Raji (cell line): Measurements from ENCODE around the gene MATN1.

Experiments used
- POLR2A ChIP-seq: IDR thresholded peaks from 2 replicates; pipeline ENCODE4 v1.6.1; 2011; ENCODE audit warnings: low read depth, low read length, control low read depth; ENCODE audit not compliant: insufficient read depth

Gene MATN1

GRCh38 chr1:30733493-30733892 is 10.1 kb upstream of the MATN1 start:
- TF ChIP-seq POLR2A, result no peak

DNA sequence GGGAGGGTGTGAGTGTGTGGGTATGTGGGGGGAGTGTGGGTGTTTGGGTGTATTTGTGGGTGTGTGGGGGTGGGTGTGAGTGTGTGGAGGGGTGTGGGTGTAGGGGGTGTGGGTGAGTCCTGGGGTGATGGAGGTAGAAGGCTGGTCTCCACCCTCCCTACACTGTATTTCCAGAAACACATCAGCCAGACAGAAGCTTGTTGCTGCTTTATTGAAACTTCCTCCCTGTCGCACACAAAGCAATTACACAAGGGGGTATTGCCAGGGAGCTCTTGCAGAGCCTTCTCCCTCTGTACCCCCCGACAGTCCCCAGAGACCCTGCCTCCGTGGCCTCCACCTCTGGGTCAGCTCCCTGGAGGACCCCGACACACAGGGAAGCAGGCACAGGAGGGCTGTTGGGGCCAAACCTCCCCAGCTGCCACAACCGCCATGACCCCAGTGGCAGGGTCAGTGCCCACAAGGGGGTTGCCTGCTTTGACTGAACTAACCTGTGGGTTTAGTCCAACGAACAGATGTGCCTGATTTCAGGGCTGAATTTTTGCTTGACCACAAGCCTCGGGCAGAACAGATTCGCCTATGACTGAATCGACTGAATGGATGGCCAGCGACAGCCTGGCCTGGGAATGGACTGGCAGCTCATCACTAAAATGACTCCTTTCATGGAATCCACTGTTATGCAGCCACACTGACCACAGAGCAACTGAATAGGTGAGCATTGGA is 9.1 kb upstream of the MATN1 start:
- no peak for TF ChIP-seq POLR2A

DNA sequence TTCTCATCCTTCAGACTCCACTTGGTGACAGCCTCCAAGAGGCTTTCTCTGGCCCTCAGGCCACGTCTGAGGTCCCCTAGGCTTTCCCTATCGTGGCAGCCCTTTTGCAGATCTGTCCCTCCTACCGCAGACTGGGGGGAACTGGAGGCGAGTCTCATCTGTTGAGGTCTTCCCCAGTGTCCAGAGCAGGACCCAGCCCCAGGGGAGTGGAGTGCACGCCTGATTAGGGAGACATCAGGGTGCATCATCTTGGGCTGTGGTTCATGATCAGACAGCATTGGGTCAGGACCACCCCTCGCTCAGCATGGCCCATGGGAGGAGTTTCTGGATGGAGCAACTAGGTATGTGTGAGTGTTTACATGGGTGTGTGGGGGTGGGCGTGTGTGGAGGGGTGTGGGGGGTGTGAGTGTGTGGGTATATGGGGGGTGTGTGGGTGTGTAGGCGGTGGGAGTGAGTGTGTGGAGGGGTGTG is 8.5 kb upstream of the MATN1 start:
- TF ChIP-seq POLR2A, result no peak

- no peak for TF ChIP-seq POLR2A
These were observed 7.9 kb upstream of the MATN1 start for GRCh38 chr1:30731109-30731805.

GRCh38 chr1:30730346-30731108 is 7.1 kb upstream of the MATN1 start:
- no peak for TF ChIP-seq POLR2A

GRCh38 chr1:30729901-30730300 is 6.5 kb upstream of the MATN1 start:
- no peak for TF ChIP-seq POLR2A

DNA sequence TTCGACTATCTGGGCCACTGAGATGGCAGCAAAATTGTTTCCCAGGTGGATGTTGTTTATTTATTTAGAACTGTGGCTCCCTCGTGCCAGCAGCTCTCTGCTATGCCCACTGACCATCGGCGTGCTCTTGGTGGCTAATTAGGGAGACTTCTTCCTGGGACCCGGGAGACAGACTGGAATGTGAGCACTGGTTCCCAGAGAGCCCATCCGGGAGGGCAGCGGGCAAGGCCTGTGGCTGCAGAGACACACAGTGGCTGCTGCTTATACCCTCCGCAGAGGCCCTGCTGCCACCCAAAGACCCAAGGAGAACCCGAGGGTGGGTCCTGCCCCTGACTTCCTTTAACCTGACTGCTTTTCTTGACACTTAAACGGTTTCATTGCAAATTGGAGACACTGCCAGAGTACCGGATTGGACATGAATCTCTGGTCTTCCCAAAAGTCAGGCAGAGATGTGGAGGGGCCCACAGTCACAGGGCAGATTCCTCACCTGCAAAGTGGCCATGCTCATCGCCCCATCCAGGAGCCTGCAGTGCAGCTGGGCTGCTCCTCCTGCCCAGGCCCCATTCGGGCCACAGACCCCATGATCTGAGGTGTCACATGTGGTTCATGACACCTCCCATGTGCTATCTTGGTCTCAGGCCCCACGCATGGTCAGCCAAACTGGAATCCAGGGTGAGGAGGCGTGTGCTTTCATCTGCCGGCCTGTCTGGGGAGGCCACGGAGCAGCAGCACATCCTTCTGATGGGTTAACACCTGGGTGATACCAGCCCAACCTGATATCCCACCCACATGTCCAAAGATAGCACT is 5.7 kb upstream of the MATN1 start:
- no peak for TF ChIP-seq POLR2A

DNA sequence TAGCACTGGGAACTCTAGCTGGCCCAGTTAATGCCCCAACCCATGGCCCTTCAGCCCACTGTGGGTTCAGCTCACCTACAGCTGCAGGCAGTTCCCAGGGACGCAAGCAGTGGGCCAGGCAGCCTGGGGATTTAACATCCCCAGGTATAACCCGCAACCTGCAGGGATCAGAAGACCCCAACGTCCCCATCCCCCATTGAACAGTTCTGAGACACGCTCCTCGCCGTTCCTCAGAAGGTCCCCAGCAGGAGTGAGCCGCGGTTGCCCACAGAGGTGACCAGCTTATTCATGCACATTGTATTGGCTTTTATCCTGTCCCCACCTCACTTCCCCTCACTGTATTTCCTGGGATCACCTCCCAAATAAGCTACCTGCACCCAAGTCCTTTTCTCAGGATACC is 5.0 kb upstream of the MATN1 start:
- TF ChIP-seq POLR2A, result no peak

DNA sequence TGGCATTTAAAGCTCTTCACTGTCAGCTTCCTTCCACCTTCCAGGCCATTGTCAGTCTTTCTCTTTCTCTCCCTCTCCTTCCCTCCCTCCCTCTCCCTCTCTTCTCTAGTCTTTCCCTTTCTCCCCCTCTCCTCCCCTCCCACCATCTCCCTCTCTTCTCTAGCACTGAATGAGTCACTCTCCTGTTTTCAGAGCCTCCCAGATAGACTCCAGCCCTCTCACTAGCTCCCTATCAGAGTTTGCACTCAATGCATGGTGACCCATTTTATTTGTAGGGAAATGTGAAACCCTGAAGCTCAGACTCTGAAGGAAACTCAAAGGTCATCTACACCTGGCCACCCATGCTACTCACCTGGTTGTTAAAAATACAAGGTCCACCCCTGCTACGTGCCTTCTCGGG is 4.4 kb upstream of the MATN1 start:
- no peak for TF ChIP-seq POLR2A

GRCh38 chr1:30726773-30727684 is 3.6 kb upstream of the MATN1 start:
- no peak for TF ChIP-seq POLR2A

GRCh38 chr1:30726236-30726635 is 2.9 kb upstream of the MATN1 start:
- no peak for TF ChIP-seq POLR2A

DNA sequence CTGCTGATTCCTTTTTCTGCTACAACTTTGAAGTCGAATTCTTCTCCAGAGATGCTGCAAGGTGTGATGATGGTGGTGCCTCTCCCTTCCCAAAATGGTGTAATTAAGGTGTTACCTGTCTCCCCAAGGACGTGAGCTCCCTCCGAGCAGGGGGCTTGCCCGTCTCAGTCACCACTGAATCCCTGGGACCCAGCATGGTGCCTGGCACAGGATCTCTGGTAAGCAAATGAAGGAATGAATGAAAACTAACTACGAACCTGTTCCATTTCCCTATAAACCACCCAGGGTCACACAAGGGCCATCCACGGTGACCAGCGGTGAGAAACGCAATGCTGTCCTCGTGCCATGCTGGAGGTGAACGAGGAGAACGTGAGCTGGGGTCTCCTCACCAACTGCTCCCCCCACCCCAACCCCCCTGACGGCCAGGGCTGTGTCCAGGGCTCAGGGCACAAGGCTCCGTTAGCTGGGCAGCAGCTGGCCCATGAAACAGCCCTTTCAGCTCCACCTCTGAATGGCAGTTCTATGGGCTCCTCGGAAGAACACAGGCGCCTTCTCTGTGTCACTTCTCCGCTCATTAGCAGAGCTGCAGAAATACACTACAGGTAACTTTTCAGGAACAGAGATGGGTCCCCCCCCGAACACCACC is 2.2 kb upstream of the MATN1 start:
- no peak for TF ChIP-seq POLR2A

DNA sequence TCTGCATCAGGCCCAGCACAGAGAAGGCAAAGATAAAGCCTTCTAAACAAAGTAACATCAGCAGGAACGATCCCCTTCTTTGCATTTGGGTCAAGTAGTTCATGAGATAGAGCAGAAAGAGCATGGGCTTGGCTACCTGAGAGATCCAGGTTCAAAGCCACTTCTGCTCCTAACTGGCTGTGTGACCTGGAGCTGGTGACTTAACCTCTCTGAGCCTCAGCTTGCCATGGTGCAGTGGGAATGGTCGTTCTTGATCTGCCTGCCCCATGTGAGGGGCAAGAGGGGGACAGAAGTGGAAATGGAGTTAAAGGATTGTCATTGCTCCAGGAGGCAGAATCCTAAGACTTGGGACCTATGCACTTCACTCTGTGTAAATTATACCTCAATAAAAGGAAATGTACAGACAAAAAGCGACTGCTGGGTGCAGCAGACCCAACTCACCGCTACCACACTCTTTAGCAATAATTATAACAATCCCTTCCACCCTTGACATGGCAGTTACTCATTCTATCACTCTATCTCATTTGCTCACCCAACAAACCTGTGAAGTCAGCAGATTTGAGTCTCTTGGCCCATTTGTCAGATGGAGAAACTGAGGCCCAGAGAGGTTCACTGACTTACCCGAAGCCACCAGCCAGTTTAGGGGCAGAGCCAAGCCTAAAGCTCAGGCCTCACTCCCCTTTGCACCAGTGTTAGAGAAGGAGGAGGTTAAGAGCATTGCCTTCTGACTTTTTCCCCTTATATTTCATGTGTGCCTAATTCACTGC is 1.5 kb upstream of the MATN1 start:
- no peak for TF ChIP-seq POLR2A

DNA sequence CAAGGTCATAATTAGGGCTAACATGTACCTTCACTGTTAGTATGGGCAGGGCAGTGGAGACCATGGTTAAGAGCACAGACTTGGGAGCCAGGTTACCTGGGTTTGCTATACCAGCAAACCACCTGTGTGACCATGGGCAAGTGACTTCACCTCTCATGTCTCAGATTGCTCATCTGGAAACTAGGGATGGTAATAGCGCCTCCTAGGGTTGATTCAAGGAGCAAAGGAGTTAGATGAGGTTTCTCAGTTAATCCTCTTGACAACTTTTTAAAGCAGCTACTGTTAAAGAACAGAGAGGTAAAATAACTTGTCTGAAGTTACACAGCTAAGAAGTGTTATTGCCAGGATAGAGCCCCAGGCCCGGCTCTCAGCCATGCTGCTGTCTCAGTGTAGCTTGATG is 790 bp upstream of the MATN1 start:
- no peak for TF ChIP-seq POLR2A
